Cardiac ventricle fibroblast (primary cell): ENCODE results near the gene GOLGA8O. TPM values are rescaled to one million over a fixed set of nuclear protein-coding genes. Genes with fewer than 3 reads are reported as not detected.

ENCODE experiments used
- total RNA-seq: library from RNA; depleted of rRNA; stranded (reverse); fragments of >200 nt; gene quantifications from 2 replicates; pipeline ENCODE4 v1.2.3, GENCODE V29; 2015

Gene GOLGA8O, protein sequence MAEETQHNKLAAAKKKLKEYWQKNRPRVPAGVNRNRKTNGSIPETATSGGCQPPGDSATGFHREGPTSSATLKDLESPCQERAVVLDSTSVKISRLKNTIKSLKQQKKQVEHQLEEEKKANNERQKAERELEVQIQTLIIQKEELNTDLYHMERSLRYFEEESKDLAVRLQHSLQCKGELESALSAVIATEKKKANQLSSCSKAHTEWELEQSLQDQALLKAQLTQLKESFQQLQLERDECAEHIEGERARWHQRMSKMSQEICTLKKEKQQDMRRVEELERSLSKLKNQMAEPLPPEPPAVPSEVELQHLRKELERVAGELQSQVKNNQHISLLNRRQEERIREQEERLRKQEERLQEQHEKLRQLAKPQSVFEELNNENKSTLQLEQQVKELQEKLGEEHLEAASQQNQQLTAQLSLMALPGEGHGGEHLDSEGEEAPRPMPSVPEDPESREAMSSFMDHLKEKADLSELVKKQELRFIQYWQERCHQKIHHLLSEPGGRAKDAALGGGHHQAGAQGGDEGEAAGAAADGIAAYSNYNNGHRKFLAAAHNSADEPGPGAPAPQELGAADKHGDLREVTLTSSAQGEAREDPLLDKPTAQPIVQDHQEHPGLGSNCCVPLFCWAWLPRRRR
- 1.6 TPM in 1 of 2 replicates, not detected in the other for total RNA-seq

DNA sequence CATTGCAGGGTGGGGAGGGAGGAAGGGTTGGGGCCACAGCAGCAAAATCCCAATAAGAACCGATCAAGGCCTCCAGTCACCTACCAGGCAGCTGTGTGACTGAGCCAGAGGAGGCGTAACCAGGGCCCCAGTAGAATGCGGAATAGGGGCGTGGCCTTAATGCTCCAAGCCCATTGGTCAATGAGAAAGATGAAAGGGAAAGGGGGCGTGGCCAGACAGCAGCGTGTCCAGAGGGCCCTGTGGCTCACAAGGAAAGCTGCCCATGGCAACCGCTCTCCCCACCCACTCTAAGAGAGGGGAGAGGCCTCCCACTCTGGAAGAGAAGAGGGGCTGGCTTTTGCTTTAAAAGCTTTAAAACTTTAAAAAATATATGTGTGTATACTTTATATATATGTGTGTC is at the start of gene GOLGA8O:
Gene GOLGA8O, minus strand, starts transcription at position 101 of the 400 bp plus-strand sequence. Its CDS starts 98 bp downstream, at position 3.

DNA sequence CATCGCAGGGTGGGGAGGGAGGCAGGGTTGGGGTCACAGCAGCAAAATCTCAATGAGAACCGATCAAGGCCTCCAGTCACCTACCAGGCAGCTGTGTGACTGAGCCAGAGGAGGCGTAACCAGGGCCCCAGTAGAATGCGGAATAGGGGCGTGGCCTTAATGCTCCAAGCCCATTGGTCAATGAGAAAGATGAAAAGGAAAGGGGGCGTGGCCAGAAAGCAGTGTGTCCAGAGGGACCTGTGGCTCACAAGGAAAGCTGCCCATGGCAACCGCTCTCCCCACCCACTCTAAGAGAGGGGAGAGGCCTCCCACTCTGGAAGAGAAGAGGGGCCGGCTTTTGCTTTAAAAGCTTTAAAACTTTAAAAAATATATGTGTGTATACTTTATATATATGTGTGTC is 52.2 kb downstream of the GOLGA8O start, which contains the start of gene GOLGA8K:
Gene GOLGA8K, minus strand, starts transcription at position 101 of the 400 bp plus-strand sequence. Its CDS starts 98 bp downstream, at position 3.

Other genes starting within 250 kb of the GOLGA8O start
- not detected in 2 replicates for gene GOLGA8K, start 52.3 kb downstream of the GOLGA8O start, total RNA-seq
- gene GOLGA8N, start 137.8 kb upstream of the GOLGA8O start, total RNA-seq: 3.5 and 3.6 TPM in 2 replicates
- gene ARHGAP11A, start 159.9 kb upstream of the GOLGA8O start, total RNA-seq: 2.6 and 4.2 TPM in 2 replicates
- 4.4 and 10.9 TPM in 2 replicates for gene SCG5, start 186.1 kb upstream of the GOLGA8O start, total RNA-seq